Left lung (tissue), 10 donors: ENCODE data around the gene PRR13. TPM values are rescaled to one million over a fixed set of nuclear protein-coding genes. Genes with fewer than 3 reads are reported as not detected.
"Not testable (repeated sequence)": the region's sequence is repeated elsewhere in the genome, so short reads cannot be mapped to it uniquely, and the experiment has no call there.

ENCODE experiments used
- ATAC-seq: fragments of 200-7000 bp; cut with Tn5 transposase; one replicate; pipeline ENCODE4 v1.9.1; 2020; ENCODE audit warnings: moderate library complexity
- DNase-seq, 4 donors: peaks; one replicate each; pipeline ENCODE4 v3.0.0-alpha.2; 2013 to 2020
- H3K27ac ChIP-seq, 2 donors: fragments of 200-600 bp; sonication (generic) in 1 of 2; one replicate each; pipeline versions ENCODE4 v1.5.0 to v1.8.0; 2020 to 2021
- H3K27me3 ChIP-seq, 2 donors: fragments of 200-600 bp; sonication (generic) in 1 of 2; one replicate each; pipeline versions ENCODE4 v1.5.0 to v1.8.0; 2020 to 2021
- H3K36me3 ChIP-seq, 2 donors: fragments of 200-600 bp; sonication (generic) in 1 of 2; one replicate each; pipeline versions ENCODE4 v1.5.0 to v1.8.0; 2020 to 2021
- H3K4me1 ChIP-seq, 2 donors: fragments of 200-600 bp; one replicate each; pipeline ENCODE4 v1.8.0; 2021
- H3K4me3 ChIP-seq, 2 donors: fragments of 200-600 bp; sonication (generic) in 1 of 2; one replicate each; pipeline versions ENCODE4 v1.5.0 to v1.8.0; 2020 to 2021; ENCODE audit warnings: mild to moderate bottlenecking in 1 of 2
- H3K9me3 ChIP-seq, 2 donors: fragments of 200-600 bp; sonication (generic) in 1 of 2; one replicate each; pipeline versions ENCODE4 v1.5.0 to v1.8.0; 2020 to 2021
- CTCF ChIP-seq, 2 donors: fragments of 200-600 bp; sonication (generic) in 1 of 2; IDR thresholded peaks; one replicate each; pipeline versions ENCODE4 v1.5.0 to v1.8.0; 2021; ENCODE audit warnings: antibody characterized with exemption in 2 of 2
- intact Hi-C, 2 donors: fragments of 100-400 bp; cut with DNase I; formaldehyde crosslinking; loops; one replicate each; pipeline versions ENCODE4 v1.11.2 to v1.14.2; 2022
- polyA plus RNA-seq, 6 donors: library from polyadenylated mRNA; unstranded; fragments of 120-200 nt; gene quantifications; one replicate each; pipeline ENCODE4 v1.2.1, GENCODE V29; 2013; ENCODE audit not compliant: insufficient read length in 6 of 6
- total RNA-seq, 2 donors: library from RNA; stranded (reverse); fragmentation: NEBNext Ultra II Directional; extraction: Animal tissue kit (Norgen Biotek cat#: 25700); gene quantifications; one replicate each; pipeline ENCODE4 v1.2.1, GENCODE V29; 2021
- donor health status: DM: no; HTN: yes; CAD: no.
- donor health status: DM: no; HTN: no; CAD: no.

The PRR13 gene
- total and polyA plus RNA-seq, 8 donors, result 82.7 to 155 (median 115) TPM

- Histone ChIP-seq H3K9me3 (no peaks in the 10 kb centered on the region), H3K27ac (no peak overlapping the region), H3K4me1 (peaks cover 0 to 29% of the 10 kb centered on the region in 2 donors), H3K4me3 (no peak overlapping the region), H3K36me3 (peaks cover 0 to 100% of the 10 kb centered on the region in 2 donors), H3K27me3 (no peaks in the 10 kb centered on the region)
- intact Hi-C loops, result no loop called here
- no peak for ATAC-seq
- no peak for TF ChIP-seq CTCF (IDR thresholded peaks at IDR 0.05)
- DNase-seq, result no peak
These were observed 39.2 kb downstream of the PRR13 start for GRCh38 chr12:53480491-53481442.

- H3K27ac ChIP-seq, H3K4me3 ChIP-seq, DNase-seq, H3K9me3 ChIP-seq, ATAC-seq, intact Hi-C loops, H3K27me3 ChIP-seq: not testable (repeated sequence)
- Histone ChIP-seq H3K36me3 (peaks cover 0 to 100% of the 10 kb centered on the region in 2 donors), H3K4me1 (peaks cover 0 to 28% of the 10 kb centered on the region in 2 donors)
These were observed 39.9 kb downstream of the PRR13 start for GRCh38 chr12:53481458-53481857.

- Histone ChIP-seq H3K9me3 (no peaks in the 10 kb centered on the region), H3K4me1 (peaks cover 0 to 25% of the 10 kb centered on the region in 2 donors), H3K27ac (no peak overlapping the region), H3K4me3 (no peak overlapping the region), H3K36me3 (peaks cover 0 to 100% of the 10 kb centered on the region in 2 donors), H3K27me3 (no peaks in the 10 kb centered on the region)
- ATAC-seq, result no peak
- no peak for DNase-seq
- intact Hi-C loops, result no loop called here
- TF ChIP-seq CTCF (IDR thresholded peaks at IDR 0.05), result no peak
These were observed 40.5 kb downstream of the PRR13 start for GRCh38 chr12:53481939-53482586.

GRCh38 chr12:53482626-53483168, 41.2 kb downstream of the PRR13 start:
- DNase-seq (no peak), ATAC-seq (no peak)
- TF ChIP-seq CTCF (IDR thresholded peaks at IDR 0.05), result no peak
- H3K4me1 ChIP-seq, result peaks cover 0 to 28% of the 10 kb centered on the region in 2 donors
- peaks cover 0 to 100% of the 10 kb centered on the region in 2 donors for H3K36me3 ChIP-seq
- H3K27ac ChIP-seq, result no peak overlapping the region
- no peaks in the 10 kb centered on the region for H3K27me3 ChIP-seq
- no peak overlapping the region for H3K4me3 ChIP-seq
- intact Hi-C loops, result no loop called here
- no peaks in the 10 kb centered on the region for H3K9me3 ChIP-seq

GRCh38 chr12:53483225-53483978, 41.9 kb downstream of the PRR13 start:
- DNase-seq, result no peak
- intact Hi-C loops, result no loop called here
- H3K27ac ChIP-seq, result peak overlapping the region in 1 of 2 donors; percentile 33
- no peaks in the 10 kb centered on the region for H3K9me3 ChIP-seq
- peaks cover 0 to 23% of the 10 kb centered on the region in 2 donors for H3K4me1 ChIP-seq
- no peak overlapping the region for H3K4me3 ChIP-seq
- ATAC-seq, result no peak
- H3K27me3 ChIP-seq, result no peaks in the 10 kb centered on the region
- peaks cover 0 to 95% of the 10 kb centered on the region in 2 donors for H3K36me3 ChIP-seq
- TF ChIP-seq CTCF (IDR thresholded peaks at IDR 0.05), result no peak
